Measurements from ENCODE around the gene PRAC2.

DNA sequence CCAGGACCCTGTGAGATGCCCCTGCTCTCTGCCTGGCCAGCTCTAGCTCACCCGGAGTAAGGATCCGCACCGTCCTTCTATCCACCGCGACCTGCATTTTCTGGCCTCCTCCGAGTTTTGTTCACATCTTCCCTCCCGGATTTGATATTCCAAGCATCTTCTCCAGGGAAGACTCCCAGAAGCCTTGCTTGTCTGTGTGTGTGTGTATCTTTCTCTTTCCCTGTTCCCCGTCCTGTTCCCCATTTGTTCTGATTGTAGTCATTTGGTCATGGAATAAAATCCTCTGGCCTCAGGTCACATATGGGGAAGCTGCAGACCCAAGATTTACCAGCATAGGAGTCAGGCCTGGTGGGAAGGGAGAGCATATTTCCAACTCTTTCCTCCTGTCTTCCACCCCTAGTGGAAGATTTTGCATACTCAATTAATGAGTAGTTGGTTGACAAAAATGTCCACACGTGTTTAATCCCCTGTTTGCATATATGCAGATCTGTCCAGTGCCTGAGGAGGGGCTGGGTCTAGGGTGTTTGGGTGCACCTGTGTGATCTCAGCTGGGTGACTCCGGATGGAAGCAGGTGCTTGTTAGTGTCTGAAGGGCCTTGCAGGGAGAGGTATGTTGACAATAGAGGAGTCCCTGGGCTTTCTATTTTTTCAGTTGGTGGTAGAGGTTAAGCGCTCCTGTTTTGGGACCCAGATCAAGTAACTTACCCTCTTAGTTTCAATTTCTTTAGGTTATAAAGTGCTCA lies 2.5 kb upstream of the PRAC2 start:
- no peak for TF ChIP-seq ZNF70 (CRISPR knock-in tag; IDR thresholded peaks at IDR 0.05)
- no peak for TF ChIP-seq CREB5 (CRISPR knock-in tag; IDR thresholded peaks at IDR 0.05; ENCODE audit: low read depth)
